ENCODE measurements around the gene GRM8.
"Not testable (repeated sequence)": the region's sequence is repeated elsewhere in the genome, so short reads cannot be mapped to it uniquely, and the experiment has no call there.

DNA sequence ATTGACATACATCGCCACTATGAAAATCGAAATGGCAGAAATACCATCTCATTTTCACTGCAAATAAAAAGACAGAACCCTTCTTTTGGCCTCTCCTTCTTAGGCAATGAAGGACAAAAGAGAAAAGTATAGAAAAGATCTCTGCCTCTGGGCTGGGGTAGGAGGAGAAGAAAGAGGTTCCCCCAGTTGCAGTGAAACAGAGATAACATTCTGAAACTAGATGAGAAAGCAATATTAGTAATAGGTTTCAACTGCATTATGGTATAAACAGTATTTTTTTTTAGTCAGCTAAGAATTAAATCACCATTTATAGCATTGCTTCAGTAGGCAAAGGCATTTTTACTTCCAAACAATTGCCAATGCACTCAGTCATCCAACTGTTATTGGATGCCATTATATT, 347.5 kb downstream of the GRM8 start:
- not testable (repeated sequence) for TF ChIP-seq CTCF (conservative IDR thresholded peaks at IDR 0.05; ENCODE audit: low read length); EZH2phosphoT487 (IDR thresholded peaks at IDR 0.05; ENCODE audit: borderline replicate concordance, low read depth, low read length)
